H1 (cell line): ENCODE data around the gene FRMD5. TPM values are rescaled to one million over a fixed set of nuclear protein-coding genes. Genes with fewer than 3 reads are reported as not detected.

ENCODE experiments used
- CHD1 ChIP-seq: IDR thresholded peaks from 2 replicates; pipeline ENCODE4 v1.6.1; 2012; ENCODE audit warnings: low read depth, low read length, improper control_type of control experiment
- EGR1 ChIP-seq: IDR thresholded peaks from 2 replicates; pipeline ENCODE4 v1.6.1; 2011; ENCODE audit warnings: low read depth, low read length, borderline replicate concordance
- EP300 ChIP-seq, 2 experiments: IDR thresholded peaks; 1 replicate in 1 of 2; 2 replicates in 1 of 2; pipeline ENCODE4 v1.6.1; 2011 to 2012; ENCODE audit warnings: low read depth in 2 of 2, low read length in 2 of 2, mild to moderate bottlenecking in 2 of 2, borderline replicate concordance in 1 of 2, inconsistent platforms in 1 of 2, moderate library complexity in 1 of 2
- EZH2 ChIP-seq: fragments of 200-600 bp; sonication (generic); IDR thresholded peaks from 2 replicates; pipeline ENCODE4 v1.7.1; 2012; ENCODE audit warnings: low read depth, mild to moderate bottlenecking, moderate library complexity, low read length, inconsistent platforms; ENCODE audit not compliant: severe bottlenecking
- FOSL1 ChIP-seq: IDR thresholded peaks from 2 replicates; pipeline ENCODE4 v1.6.1; 2011; ENCODE audit warnings: mild to moderate bottlenecking, low read depth, low read length, moderate library complexity; ENCODE audit not compliant: insufficient read depth
- NANOG ChIP-seq: IDR thresholded peaks from 2 replicates; pipeline ENCODE4 v1.6.1; 2011; ENCODE audit warnings: low read length, low read depth, mild to moderate bottlenecking, inconsistent platforms; ENCODE audit not compliant: insufficient read depth, poor library complexity, severe bottlenecking
- NRF1 ChIP-seq: IDR thresholded peaks from 2 replicates; pipeline ENCODE4 v1.6.1; 2011; ENCODE audit warnings: mild to moderate bottlenecking, low read depth, low read length, improper control_type of control experiment
- POLR2AphosphoS5 ChIP-seq: IDR thresholded peaks from 2 replicates; pipeline ENCODE4 v1.6.1; 2011; ENCODE audit warnings: low read depth, low read length
- YY1 ChIP-seq: IDR thresholded peaks from 2 replicates; pipeline ENCODE4 v1.6.1; 2011; ENCODE audit warnings: low read depth, mild to moderate bottlenecking, low read length
- polyA plus RNA-seq, 7 experiments: library from polyadenylated mRNA; depleted of rRNA in 3 of 7; stranded (reverse) in 5 of 7; unstranded in 2 of 7; fragments of >200 nt in 5 of 7; fragments of 200-250 nt in 2 of 7; gene quantifications; 1 replicate in 5 of 7; 2 replicates in 1 of 7; 4 replicates in 1 of 7; pipeline versions ENCODE4 v1.2.1 to v1.2.3, GENCODE V29; 2011 to 2013; ENCODE audit warnings: missing spikeins in 2 of 7, mixed read lengths in 2 of 7
- total RNA-seq: library from RNA; stranded (reverse); fragmentation: NEBNext Ultra II Directional; extraction: Animal tissue kit (Norgen Biotek cat#: 25700); gene quantifications from 2 replicates; pipeline ENCODE4 v1.2.1, GENCODE V29; 2021
- TF ChIP-seq, protein P1 (sequence below), 3 experiments: IDR thresholded peaks; 1 replicate in 2 of 3; 2 replicates in 1 of 3; pipeline versions ENCODE4 v1.5.1 to v1.6.1; 2011; ENCODE audit warnings: low read length in 3 of 3, mild to moderate bottlenecking in 3 of 3, inconsistent platforms in 2 of 3, low read depth in 1 of 3, moderate library complexity in 1 of 3; ENCODE audit not compliant: insufficient read depth in 1 of 3; ENCODE audit errors: control extremely low read depth in 1 of 3

FRMD5 gene
- total and polyA plus RNA-seq, 2 of the 8 experiments (the other 6 are each of a cell fraction or from before 2014, with no cell fraction given), result 10.1 to 12.6 TPM

DNA sequence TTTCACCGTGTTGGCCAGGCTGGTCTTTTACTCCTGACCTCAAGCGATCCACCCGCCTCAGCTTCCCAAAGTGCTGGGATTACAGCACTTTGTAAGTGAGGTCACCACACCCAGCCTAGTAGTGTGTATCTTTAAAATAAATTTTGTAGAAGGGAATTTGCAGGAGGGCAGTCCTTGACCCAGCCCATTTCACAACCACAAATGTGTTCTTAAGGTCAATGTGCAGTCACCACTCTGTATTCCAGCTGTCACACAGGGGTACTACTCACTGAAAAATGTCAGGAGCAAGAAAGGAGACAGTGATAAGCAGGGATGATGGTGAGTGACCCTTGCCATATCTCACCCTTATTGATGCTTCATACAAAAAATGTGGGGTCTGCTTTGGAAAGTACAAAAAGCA, 98.5 kb downstream of the FRMD5 start (continued):
- TF ChIP-seq, protein P1, sequence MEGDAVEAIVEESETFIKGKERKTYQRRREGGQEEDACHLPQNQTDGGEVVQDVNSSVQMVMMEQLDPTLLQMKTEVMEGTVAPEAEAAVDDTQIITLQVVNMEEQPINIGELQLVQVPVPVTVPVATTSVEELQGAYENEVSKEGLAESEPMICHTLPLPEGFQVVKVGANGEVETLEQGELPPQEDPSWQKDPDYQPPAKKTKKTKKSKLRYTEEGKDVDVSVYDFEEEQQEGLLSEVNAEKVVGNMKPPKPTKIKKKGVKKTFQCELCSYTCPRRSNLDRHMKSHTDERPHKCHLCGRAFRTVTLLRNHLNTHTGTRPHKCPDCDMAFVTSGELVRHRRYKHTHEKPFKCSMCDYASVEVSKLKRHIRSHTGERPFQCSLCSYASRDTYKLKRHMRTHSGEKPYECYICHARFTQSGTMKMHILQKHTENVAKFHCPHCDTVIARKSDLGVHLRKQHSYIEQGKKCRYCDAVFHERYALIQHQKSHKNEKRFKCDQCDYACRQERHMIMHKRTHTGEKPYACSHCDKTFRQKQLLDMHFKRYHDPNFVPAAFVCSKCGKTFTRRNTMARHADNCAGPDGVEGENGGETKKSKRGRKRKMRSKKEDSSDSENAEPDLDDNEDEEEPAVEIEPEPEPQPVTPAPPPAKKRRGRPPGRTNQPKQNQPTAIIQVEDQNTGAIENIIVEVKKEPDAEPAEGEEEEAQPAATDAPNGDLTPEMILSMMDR (IDR thresholded peaks at IDR 0.05; ENCODE audit: control extremely low read depth in 1 of 3, insufficient read depth in 1 of 3, low read depth in 1 of 3, low read length in 3 of 3), result no peak
- TF ChIP-seq EZH2, result no peak
- no peak for TF ChIP-seq FOSL1
- TF ChIP-seq POLR2AphosphoS5, result no peak
- no peak for TF ChIP-seq CHD1
- TF ChIP-seq NANOG, result no peak
- TF ChIP-seq NRF1, result no peak
- no peak for TF ChIP-seq EGR1
- TF ChIP-seq EP300 (IDR thresholded peaks at IDR 0.05; ENCODE audit: borderline replicate concordance in 1 of 2, low read depth in 2 of 2, low read length in 2 of 2), result no peak
- TF ChIP-seq YY1, result no peak
